ENCODE results near the gene MEMO1.
"Not testable (repeated sequence)": the region's sequence is repeated elsewhere in the genome, so short reads cannot be mapped to it uniquely, and the experiment has no call there.

Gene MEMO1

DNA sequence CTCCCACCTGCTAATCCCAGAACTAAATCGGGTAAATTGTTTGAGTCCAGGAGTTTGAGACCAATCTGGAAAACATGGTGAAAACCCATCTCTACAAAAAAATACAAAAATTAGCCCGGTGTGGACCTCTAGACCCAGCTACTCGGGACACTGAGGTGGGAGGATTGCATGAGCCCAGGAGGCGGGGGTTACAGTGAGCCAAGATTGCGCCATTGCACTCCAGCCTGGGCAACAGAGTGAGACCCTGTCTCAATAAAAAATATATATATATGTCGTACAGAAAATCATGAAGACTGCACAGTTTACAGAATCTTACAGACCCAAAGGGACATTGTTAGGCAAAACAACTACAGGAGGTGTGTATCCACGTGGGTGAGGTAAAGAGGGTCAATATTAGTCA, 32.8 kb upstream of the MEMO1 start:
- no peak overlapping the region for H3K23ac ChIP-seq (ENCODE audit: low read length)
- H2AK5ac ChIP-seq (ENCODE audit: low read length), result no peak overlapping the region
- H3K79me2 ChIP-seq (ENCODE audit: control insufficient read depth, insufficient read depth, low read length), result peaks cover 7% of the 10 kb centered on the region
- no peak overlapping the region for H3K4me3 ChIP-seq (ENCODE audit: low read length)
- H3K4ac ChIP-seq (ENCODE audit: low read depth, low read length), result no peak overlapping the region
- no peak overlapping the region for H3K27ac ChIP-seq (ENCODE audit: low read depth, low read length)
- no peak overlapping the region for H3K4me2 ChIP-seq (ENCODE audit: low read length)
- no peak overlapping the region for H4K8ac ChIP-seq (ENCODE audit: low read depth, low read length)
- peaks cover 2% of the 10 kb centered on the region for H3K79me1 ChIP-seq (ENCODE audit: low read length)
- no peak overlapping the region for H3K56ac ChIP-seq (ENCODE audit: low read length)
- no peak overlapping the region for H4K5ac ChIP-seq (ENCODE audit: low read length)
- no peaks in the 10 kb centered on the region for H3K36me3 ChIP-seq (ENCODE audit: control insufficient read depth, insufficient read depth, low read length)
- H2BK15ac ChIP-seq (replicated peaks; ENCODE audit: low read depth), result no peak overlapping the region
- no peak overlapping the region for H3K9ac ChIP-seq (ENCODE audit: low read length)
- DNase-seq, result no peak
- no CpG with 5 or more reads among the region's 7 CpGs for WGBS (ENCODE audit: extremely low coverage, insufficient coverage, low lambda C conversion rate)
- H2BK5ac ChIP-seq (ENCODE audit: low read length), result no peak overlapping the region
- no peak overlapping the region for H2BK120ac ChIP-seq (ENCODE audit: low read depth, low read length)
- H3K27me3 ChIP-seq (ENCODE audit: insufficient read depth, low read length, poor library complexity), result no peaks in the 10 kb centered on the region
- no peaks in the 10 kb centered on the region for H3K4me1 ChIP-seq (ENCODE audit: control insufficient read depth, low read depth, low read length)
- H3K18ac ChIP-seq (ENCODE audit: low read length), result no peak overlapping the region

DNA sequence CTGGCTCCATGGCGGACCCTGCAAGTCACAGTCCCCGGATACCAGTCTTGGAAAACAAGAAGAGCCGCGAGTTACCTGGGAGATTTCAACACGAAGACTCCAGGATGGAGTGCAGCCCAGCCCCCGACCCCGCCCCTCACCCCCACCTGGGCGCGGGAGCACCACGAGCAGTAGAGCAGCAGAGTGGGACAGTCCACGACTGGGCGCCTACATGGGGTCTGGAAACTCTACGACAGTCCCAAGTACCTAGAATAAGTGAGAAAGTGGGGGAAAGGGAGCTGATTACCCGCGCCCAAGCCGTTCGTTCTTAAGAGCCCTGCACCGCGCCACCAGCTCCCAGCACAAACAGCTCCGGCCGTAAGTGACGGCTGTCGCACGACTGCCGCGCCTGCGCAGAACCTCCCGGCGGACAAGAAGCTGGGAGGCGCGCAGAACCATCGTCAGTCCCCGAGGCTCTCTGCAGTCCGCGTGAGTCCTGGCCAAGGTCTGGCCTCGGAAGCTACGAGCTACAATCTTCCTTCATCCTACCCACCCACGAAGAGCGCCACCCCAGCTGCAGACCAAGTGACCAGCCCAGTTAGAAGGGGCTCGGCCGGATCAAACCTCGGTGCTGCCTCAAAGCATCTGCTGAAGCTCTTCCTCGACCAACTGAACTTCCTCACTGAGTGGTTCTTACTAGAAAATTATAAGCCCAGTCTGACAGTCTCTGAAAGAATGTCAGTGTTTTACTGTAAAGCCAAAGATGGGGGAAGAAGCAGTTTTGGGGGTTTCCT, 28.8 kb upstream of the MEMO1 start, which contains the start of gene DPY30:
TSS of gene DPY30 (minus strand) at position 359 of the 773 bp plus-strand sequence. CDS start at position 10, 349 bp downstream.
- H3K23ac ChIP-seq (ENCODE audit: low read length), result no peak within 1 kb of the TSS
- H3K56ac ChIP-seq (ENCODE audit: low read length), result peak within 1 kb of the TSS; percentile 94
- WGBS (ENCODE audit: extremely low coverage, insufficient coverage, low lambda C conversion rate), result no CpG with 5 or more reads among the region's 43 CpGs
- H3K4me2 ChIP-seq (ENCODE audit: low read length), result peak within 1 kb of the TSS; percentile 92
- H3K36me3 ChIP-seq (ENCODE audit: control insufficient read depth, insufficient read depth, low read length), result no peaks in the 10 kb centered on the region
- H4K5ac ChIP-seq (ENCODE audit: low read length), result no peak within 1 kb of the TSS
- H3K9ac ChIP-seq (ENCODE audit: low read length), result peak within 1 kb of the TSS; percentile 88
- peaks cover 8% of the 10 kb centered on the region for H3K79me2 ChIP-seq (ENCODE audit: control insufficient read depth, insufficient read depth, low read length)
- no peaks in the 10 kb centered on the region for H3K4me1 ChIP-seq (ENCODE audit: control insufficient read depth, low read depth, low read length)
- H4K8ac ChIP-seq (ENCODE audit: low read depth, low read length), result peak within 1 kb of the TSS; percentile 95
- peak within 1 kb of the TSS; percentile 88 for H3K4me3 ChIP-seq (ENCODE audit: low read length)
- H3K79me1 ChIP-seq (ENCODE audit: low read length), result peaks cover 2% of the 10 kb centered on the region
- peak within 1 kb of the TSS; percentile 83 for H3K27ac ChIP-seq (ENCODE audit: low read depth, low read length)
- H2BK120ac ChIP-seq (ENCODE audit: low read depth, low read length), result no peak within 1 kb of the TSS
- H2BK15ac ChIP-seq (replicated peaks; ENCODE audit: low read depth), result no peak within 1 kb of the TSS
- no peaks in the 10 kb centered on the region for H3K27me3 ChIP-seq (ENCODE audit: insufficient read depth, low read length, poor library complexity)
- peak within 1 kb of the TSS; percentile 71 for H2BK5ac ChIP-seq (ENCODE audit: low read length)
- peak within 1 kb of the TSS; percentile 28 for H3K4ac ChIP-seq (ENCODE audit: low read depth, low read length)
- peak; percentile 97 for DNase-seq
- H2AK5ac ChIP-seq (ENCODE audit: low read length), result no peak within 1 kb of the TSS
- H3K18ac ChIP-seq (ENCODE audit: low read length), result peak within 1 kb of the TSS; percentile 77

DNA sequence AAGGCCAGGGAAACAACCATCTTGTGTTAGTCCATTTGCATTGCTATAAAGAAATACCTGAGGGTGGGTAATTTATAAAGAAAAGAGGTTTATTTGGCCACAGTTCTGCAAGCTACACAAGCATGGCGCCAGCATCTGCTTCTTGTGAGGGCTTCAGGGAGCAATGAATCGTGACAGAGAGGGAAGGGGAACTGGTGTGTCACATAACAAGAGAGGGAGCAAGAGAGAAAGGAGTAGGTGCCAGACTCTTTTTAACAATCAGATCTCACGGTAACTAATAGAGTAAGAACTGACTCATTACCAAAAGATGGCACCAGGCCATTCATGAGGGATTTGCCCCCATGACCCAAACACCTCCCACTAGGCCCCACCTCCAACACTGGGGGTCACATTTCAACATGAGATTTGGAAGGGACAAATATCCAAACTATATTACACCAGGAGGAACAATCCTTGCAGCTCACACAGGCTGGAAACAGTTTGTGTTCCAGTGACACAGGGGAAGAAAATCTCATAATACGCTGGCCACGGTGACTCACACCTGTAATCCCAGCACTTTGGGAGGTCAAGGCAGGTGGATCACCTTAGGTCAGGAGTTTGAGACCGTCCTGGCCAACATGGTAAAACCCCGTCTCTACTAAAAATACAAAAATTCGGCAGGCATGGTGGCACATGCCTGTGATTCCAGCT, 23.5 kb upstream of the MEMO1 start:
- H3K79me1 ChIP-seq (ENCODE audit: low read length); H2BK15ac ChIP-seq (replicated peaks; ENCODE audit: low read depth); H3K36me3 ChIP-seq (ENCODE audit: control insufficient read depth, insufficient read depth, low read length); H4K8ac ChIP-seq (ENCODE audit: low read depth, low read length); H2BK120ac ChIP-seq (ENCODE audit: low read depth, low read length); H2AK5ac ChIP-seq (ENCODE audit: low read length); H3K27me3 ChIP-seq (ENCODE audit: insufficient read depth, low read length, poor library complexity); H4K5ac ChIP-seq (ENCODE audit: low read length); H3K4ac ChIP-seq (ENCODE audit: low read depth, low read length); H3K4me1 ChIP-seq (ENCODE audit: control insufficient read depth, low read depth, low read length); H3K18ac ChIP-seq (ENCODE audit: low read length); H3K4me3 ChIP-seq (ENCODE audit: low read length); H3K4me2 ChIP-seq (ENCODE audit: low read length); H3K56ac ChIP-seq (ENCODE audit: low read length); H2BK5ac ChIP-seq (ENCODE audit: low read length); H3K27ac ChIP-seq (ENCODE audit: low read depth, low read length); H3K9ac ChIP-seq (ENCODE audit: low read length): not testable (repeated sequence)
- WGBS (ENCODE audit: extremely low coverage, insufficient coverage, low lambda C conversion rate), result no CpG with 5 or more reads among the region's 8 CpGs
- peak overlapping the region; percentile 24 for H3K23ac ChIP-seq (ENCODE audit: low read length)
- peaks cover 15% of the 10 kb centered on the region for H3K79me2 ChIP-seq (ENCODE audit: control insufficient read depth, insufficient read depth, low read length)
- DNase-seq, result peak; percentile 16

DNA sequence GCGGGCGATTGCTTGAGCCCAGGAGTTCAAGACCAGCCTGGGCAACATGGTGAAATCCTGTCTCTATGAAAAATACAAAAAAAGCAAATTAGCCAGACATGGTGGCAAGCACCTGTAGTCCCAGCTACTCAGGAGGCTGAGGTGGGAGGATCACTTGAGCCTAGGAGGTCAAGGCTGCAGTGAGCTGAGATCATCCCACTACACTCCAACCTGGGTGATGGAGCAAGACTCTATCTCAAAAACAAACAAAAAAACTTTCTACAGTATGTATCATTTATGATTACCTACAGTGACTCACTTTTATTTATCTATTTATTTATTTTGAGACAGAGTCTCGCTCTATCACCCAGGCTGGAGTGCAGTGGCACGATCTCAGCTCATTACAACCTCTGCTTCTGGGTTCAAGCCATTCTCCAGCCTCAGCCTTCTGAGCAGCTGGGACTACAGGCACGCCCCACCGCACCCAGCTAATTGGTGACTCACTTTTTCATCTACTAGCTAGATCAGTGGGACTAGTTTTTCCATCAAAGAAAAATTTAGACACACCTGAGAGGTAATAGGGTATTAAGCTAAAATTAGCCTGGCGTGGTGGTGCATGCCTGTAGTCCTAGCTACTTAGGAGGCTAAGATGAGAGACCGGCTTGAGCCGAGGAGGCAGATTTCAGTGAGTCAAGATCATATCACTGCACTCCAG, 8.1 kb upstream of the MEMO1 start:
- not testable (repeated sequence) for H3K4me2 ChIP-seq (ENCODE audit: low read length); H3K79me1 ChIP-seq (ENCODE audit: low read length); H4K5ac ChIP-seq (ENCODE audit: low read length); H3K36me3 ChIP-seq (ENCODE audit: control insufficient read depth, insufficient read depth, low read length); H3K27me3 ChIP-seq (ENCODE audit: insufficient read depth, low read length, poor library complexity); H3K4me3 ChIP-seq (ENCODE audit: low read length); H3K27ac ChIP-seq (ENCODE audit: low read depth, low read length); H2BK120ac ChIP-seq (ENCODE audit: low read depth, low read length); H3K18ac ChIP-seq (ENCODE audit: low read length); H2BK15ac ChIP-seq (replicated peaks; ENCODE audit: low read depth); H3K4me1 ChIP-seq (ENCODE audit: control insufficient read depth, low read depth, low read length); H3K23ac ChIP-seq (ENCODE audit: low read length); H3K79me2 ChIP-seq (ENCODE audit: control insufficient read depth, insufficient read depth, low read length); H3K56ac ChIP-seq (ENCODE audit: low read length); H4K8ac ChIP-seq (ENCODE audit: low read depth, low read length); H2AK5ac ChIP-seq (ENCODE audit: low read length); DNase-seq; H2BK5ac ChIP-seq (ENCODE audit: low read length); H3K9ac ChIP-seq (ENCODE audit: low read length); H3K4ac ChIP-seq (ENCODE audit: low read depth, low read length)
- WGBS (ENCODE audit: extremely low coverage, insufficient coverage, low lambda C conversion rate), result no CpG with 5 or more reads among the region's 9 CpGs

DNA sequence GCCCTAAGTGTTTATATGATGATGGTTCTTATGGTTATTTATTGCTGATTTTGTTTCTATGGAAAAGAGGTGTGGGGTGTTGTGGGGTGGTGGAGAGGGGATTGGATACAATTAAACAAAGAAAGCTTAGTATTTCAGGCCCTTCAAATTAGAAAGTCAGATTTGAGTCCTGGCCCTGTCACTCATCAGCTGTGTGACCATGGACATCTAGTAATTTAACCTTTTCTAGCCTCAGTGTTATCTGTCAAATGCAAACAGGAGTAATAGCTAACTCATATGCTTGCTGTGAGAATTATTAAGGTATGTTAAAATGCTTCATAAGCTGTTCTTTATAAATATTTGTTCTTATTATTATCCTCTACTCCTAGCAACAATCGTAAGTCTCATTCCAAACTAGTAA, 2.1 kb upstream of the MEMO1 start:
- Histone ChIP-seq H3K27ac (ENCODE audit: low read depth, low read length) (no peak overlapping the region), H4K8ac (ENCODE audit: low read depth, low read length) (no peak overlapping the region), H4K5ac (ENCODE audit: low read length) (no peak overlapping the region), H2BK120ac (ENCODE audit: low read depth, low read length) (no peak overlapping the region), H3K18ac (ENCODE audit: low read length) (no peak overlapping the region), H3K23ac (ENCODE audit: low read length) (no peak overlapping the region), H2BK15ac (replicated peaks; ENCODE audit: low read depth) (no peak overlapping the region), H3K4me3 (ENCODE audit: low read length) (no peak overlapping the region), H2BK5ac (ENCODE audit: low read length) (no peak overlapping the region), H3K4ac (ENCODE audit: low read depth, low read length) (no peak overlapping the region), H3K4me1 (ENCODE audit: control insufficient read depth, low read depth, low read length) (peaks cover 3% of the 10 kb centered on the region), H3K9ac (ENCODE audit: low read length) (no peak overlapping the region), H3K56ac (ENCODE audit: low read length) (no peak overlapping the region), H3K27me3 (ENCODE audit: insufficient read depth, low read length, poor library complexity) (no peaks in the 10 kb centered on the region), H2AK5ac (ENCODE audit: low read length) (no peak overlapping the region), H3K79me1 (ENCODE audit: low read length) (peaks cover 2% of the 10 kb centered on the region), H3K4me2 (ENCODE audit: low read length) (no peak overlapping the region), H3K79me2 (ENCODE audit: control insufficient read depth, insufficient read depth, low read length) (peaks cover 17% of the 10 kb centered on the region), H3K36me3 (ENCODE audit: control insufficient read depth, insufficient read depth, low read length) (no peaks in the 10 kb centered on the region)
- WGBS (ENCODE audit: extremely low coverage, insufficient coverage, low lambda C conversion rate), result no CpG with 5 or more reads among the region's 1 CpG
- no peak for DNase-seq

Measured in mesendoderm (in vitro differentiated cells).